ENCODE measurements around the gene DNMT1. TPM values are rescaled to one million over a fixed set of nuclear protein-coding genes. Genes with fewer than 3 reads are reported as not detected.

Gene DNMT1
- total RNA-seq, 1 experiment from 2014 or later = 227 TPM

DNA sequence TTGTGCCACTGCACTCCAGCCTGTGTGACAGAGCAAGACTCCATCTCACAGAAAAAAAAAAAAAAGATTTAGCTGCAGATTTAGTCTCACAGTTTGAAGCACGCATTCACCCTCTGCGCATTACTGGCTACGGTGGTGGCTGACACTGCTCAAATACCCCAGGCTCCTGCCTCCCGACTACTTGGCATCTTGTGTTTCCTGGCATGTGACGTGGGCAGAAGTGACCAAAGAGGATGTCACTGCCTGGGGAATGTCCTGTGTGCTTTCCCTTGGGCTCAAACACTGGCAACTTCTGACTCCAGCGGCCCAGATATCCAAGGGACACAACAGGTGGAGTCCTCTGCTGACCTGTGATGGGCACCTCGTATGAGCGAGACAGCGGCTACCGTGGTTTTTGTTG, 50.4 kb downstream of the DNMT1 start:
- Histone ChIP-seq H3K23ac (ENCODE audit: insufficient read length, low read depth, low read length) (no peak overlapping the region), H4K5ac (ENCODE audit: insufficient read length, low read depth, low read length) (no peak overlapping the region), H2BK15ac (ENCODE audit: low read depth, low read length) (no peak overlapping the region), H2BK120ac (ENCODE audit: low read depth, low read length, poor library complexity, severe bottlenecking) (no peak overlapping the region), H3K9ac (ENCODE audit: extremely low read depth, insufficient read length, low read length) (no peak overlapping the region), H3K27me3 (ENCODE audit: insufficient read depth, low read length) (no peaks in the 10 kb centered on the region), H3K23me2 (ENCODE audit: insufficient read length, low read depth, low read length, poor library complexity, severe bottlenecking) (no peaks in the 10 kb centered on the region), H2AK5ac (ENCODE audit: insufficient read length, low read length) (no peak overlapping the region), H3K4me2 (ENCODE audit: insufficient read depth, insufficient read length, low read length) (no peak overlapping the region), H3K4ac (ENCODE audit: low read depth, low read length) (no peak overlapping the region), H3K14ac (ENCODE audit: insufficient read depth, low read length) (no peak overlapping the region), H4K91ac (ENCODE audit: insufficient read length, low read depth, low read length) (no peak overlapping the region), H3K18ac (ENCODE audit: insufficient read length, low read depth, low read length) (no peak overlapping the region), H3K79me2 (ENCODE audit: insufficient read depth, low read length) (0 out of 2 replicates have a peak, but pooled peaks cover 2% of the 10 kb centered on the region), H3T11ph (ENCODE audit: low read length) (no peak overlapping the region), H4K20me1 (ENCODE audit: control insufficient read depth, insufficient read depth, insufficient read length) (no peaks in the 10 kb centered on the region), H2BK12ac (ENCODE audit: insufficient read length, low read depth, low read length) (no peak overlapping the region), H3K27ac (ENCODE audit: insufficient read length, low read depth, low read length) (no peak overlapping the region), H3K9me3 (ENCODE audit: control insufficient read depth, low read depth, low read length) (no peaks in the 10 kb centered on the region), H4K8ac (replicated peaks; ENCODE audit: insufficient read length, low read depth, low read length) (no peak overlapping the region), H2BK20ac (ENCODE audit: low read depth, low read length, poor library complexity, severe bottlenecking) (no peak overlapping the region), H2AFZ (ENCODE audit: low read length) (no peak overlapping the region), H3K79me1 (ENCODE audit: insufficient read depth, low read depth, low read length, poor library complexity, severe bottlenecking) (no peaks in the 10 kb centered on the region), H2BK5ac (ENCODE audit: insufficient read length, low read length) (no peak overlapping the region), H3K4me1 (ENCODE audit: insufficient read depth, low read length) (no peaks in the 10 kb centered on the region), H3K56ac (ENCODE audit: insufficient read length, low read depth, low read length) (no peak overlapping the region)
- no peak overlapping the region for H3K27ac Mint-ChIP-seq
- H3K27me3 Mint-ChIP-seq (ENCODE audit: low read depth) = no peaks in the 10 kb centered on the region; the same call in 1 of the 2 replicates
- no peaks in the 10 kb centered on the region for H3K9me3 Mint-ChIP-seq
- no CpG with 5 or more reads among the region's 10 CpGs for WGBS (ENCODE audit: extremely low coverage, insufficient read length, low lambda C conversion rate)
- no peak for DNase-seq
- no peaks in the 10 kb centered on the region for H3K4me1 Mint-ChIP-seq
- TF ChIP-seq, protein P1, sequence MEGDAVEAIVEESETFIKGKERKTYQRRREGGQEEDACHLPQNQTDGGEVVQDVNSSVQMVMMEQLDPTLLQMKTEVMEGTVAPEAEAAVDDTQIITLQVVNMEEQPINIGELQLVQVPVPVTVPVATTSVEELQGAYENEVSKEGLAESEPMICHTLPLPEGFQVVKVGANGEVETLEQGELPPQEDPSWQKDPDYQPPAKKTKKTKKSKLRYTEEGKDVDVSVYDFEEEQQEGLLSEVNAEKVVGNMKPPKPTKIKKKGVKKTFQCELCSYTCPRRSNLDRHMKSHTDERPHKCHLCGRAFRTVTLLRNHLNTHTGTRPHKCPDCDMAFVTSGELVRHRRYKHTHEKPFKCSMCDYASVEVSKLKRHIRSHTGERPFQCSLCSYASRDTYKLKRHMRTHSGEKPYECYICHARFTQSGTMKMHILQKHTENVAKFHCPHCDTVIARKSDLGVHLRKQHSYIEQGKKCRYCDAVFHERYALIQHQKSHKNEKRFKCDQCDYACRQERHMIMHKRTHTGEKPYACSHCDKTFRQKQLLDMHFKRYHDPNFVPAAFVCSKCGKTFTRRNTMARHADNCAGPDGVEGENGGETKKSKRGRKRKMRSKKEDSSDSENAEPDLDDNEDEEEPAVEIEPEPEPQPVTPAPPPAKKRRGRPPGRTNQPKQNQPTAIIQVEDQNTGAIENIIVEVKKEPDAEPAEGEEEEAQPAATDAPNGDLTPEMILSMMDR (conservative IDR thresholded peaks at IDR 0.05) = no peak
- no peak overlapping the region for H3K4me3 Mint-ChIP-seq
- peaks cover 55 to 96% (median 82%) of the 10 kb centered on the region in 3 experiments; a peak in 6 of 7 replicates for H3K36me3 Mint-ChIP-seq (ENCODE audit: insufficient read depth in 1 of 3, low read depth in 3 of 3)

Data from H9 (cell line).